NCI-H2227 treated with DMSO at 0.1 percent for 48 hours (cell line): Measurements from ENCODE around the gene ERP44.
"Not testable (repeated sequence)": the region's sequence is repeated elsewhere in the genome, so short reads cannot be mapped to it uniquely, and the experiment has no call there.

ENCODE experiments used
- DNase-seq: peaks from one replicate; lab custom pipeline; 2025; lab: John Stamatoyannopoulos, UW

ERP44 gene

DNA sequence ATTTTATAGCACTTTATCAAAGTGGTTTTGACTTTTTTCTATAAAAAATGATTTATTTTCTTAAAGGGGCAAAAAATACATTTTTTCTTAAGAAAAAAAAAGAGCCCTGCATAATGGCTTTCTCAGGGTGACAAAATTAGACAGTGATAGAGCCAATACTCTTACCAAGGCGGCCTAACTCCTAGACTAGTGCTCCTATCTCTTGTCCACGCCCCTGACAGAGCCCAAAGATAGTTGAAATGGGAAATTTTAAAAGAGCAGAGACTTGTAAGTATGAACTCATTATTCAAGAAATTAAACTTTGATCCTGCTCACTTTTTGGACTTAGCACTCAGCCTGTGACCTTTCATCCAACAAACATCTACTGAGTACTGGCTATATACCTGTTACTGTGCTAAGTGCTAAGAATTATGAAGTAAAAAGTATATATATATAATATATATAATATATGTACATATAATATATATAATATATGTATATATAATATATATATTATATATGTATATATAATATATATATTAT, 1.4 kb upstream of the ERP44 start:
- DNase-seq, result no peak

- DNase-seq, result peak; percentile 16
Observed at GRCh38 chr9:100099722-100100042, 882 bp upstream of the ERP44 start.

DNA sequence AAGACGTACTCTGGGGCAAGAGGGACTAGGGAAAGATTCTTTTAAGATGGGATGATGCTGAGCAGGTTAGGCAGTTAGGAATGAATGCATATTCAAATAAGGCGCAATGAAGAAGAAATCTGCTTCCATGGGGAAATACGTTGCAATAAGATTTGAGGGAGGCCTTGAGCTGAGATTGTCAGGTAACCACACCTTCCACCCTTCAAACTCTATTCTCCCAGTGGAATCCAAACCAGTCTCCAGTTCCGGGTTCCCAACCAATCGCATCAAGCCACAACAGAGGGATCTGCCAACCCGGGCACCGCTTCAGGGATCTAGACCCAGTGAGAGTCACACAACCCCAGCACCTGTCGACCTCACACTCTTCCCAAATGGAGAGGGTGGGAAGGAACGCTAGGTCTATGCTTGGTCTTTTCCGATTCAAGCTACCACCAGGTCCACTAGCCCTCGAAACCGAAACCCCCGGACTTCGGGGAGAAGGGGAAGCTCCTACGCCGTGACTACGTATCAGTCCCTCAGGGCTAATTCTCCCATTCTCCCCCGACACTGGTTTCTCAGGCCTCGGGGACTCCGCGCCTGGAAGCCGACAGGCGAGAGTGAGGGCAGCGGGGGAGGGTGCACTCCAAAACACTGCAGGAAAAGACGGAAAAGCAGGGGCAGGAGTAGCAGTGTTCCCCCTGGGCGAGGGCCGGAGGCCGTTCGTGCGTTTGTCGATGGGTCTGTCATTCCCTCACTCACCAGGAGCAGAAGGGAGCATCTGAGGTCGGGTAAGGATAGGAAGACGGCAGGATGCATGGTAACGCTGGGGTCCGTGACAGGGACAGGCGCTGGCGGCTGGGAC, 534 bp downstream of the ERP44 start:
- peak; percentile 56 for DNase-seq

- no peak for DNase-seq
Observed at GRCh38 chr9:100096378-100096916, 2.4 kb downstream of the ERP44 start.

DNA sequence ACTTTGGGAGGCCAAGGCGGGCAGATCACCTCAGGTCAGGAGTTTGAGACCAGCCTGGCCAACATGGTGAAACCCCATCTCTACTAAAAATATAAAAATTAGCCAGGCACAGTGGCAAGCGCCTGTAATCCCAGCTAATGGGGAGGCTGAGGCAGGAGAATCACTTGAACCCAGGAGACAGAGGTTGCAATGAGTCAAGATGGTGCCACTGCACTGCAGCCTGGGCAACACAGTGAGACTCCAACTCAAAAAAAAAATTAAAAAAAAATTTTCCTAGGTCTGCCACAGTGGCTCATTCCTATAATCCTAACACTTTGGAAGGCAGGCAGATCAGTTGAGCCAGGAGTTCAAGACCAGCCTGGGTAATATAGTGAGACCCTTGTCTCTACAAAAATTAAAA, 4.4 kb downstream of the ERP44 start:
- not testable (repeated sequence) for DNase-seq

DNA sequence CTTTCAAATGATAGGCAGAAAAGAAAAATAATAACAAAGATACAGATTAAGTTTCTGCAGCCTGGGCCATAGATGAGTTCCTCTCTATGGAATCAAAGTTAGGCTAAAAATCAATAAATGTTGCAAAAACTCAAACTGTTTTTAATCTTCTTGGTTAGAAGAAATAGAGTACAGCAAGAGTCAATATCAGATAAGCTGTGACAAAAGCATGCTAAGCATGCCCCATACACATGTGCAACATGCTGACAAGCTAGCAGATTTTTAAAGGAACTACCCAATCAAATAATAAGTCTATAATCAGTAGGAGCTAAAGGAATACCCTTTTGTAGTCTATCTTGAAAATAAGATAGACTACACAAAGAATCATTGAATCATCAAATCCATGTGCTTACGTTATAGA, 6.7 kb downstream of the ERP44 start:
- no peak for DNase-seq

DNA sequence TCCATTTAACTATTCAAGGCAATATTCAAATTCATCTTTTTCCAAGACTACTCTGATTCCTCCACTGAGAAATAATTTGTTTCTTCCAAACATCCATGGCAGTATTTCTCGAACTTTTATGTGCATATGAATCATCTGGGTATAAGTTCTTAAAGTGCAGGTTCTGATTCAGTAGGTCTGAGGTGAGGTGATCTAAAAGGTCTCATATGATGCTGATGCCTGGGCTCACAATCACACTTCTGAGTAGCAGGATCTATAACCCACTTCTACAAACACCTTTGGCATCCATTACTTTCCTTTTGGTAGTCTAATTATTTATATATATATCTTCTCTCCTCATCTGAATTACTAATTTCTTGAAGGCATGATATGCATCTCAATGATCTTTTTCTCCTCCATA, 7.2 kb downstream of the ERP44 start:
- DNase-seq, result no peak

DNA sequence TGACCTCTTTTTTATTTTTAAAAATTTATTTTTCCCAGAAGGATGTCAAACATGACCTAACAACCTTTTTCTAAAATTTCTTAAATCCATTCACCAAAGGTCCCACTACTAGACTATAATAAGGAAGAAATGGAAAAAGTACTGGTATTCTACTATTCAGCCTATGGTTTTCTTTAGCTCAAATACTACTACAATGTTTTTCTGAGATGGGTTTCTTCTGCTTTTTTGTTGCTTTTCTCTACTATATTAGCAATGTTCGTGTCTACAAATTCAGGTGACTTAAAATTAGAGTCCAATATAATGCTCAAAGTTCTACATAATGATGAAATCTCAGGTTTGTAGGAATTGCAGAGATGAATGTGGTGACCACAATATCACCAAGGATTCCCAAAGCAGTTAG, 7.9 kb downstream of the ERP44 start:
- DNase-seq, result no peak

GRCh38 chr9:100088202-100088601, 10.6 kb downstream of the ERP44 start:
- DNase-seq, result no peak

GRCh38 chr9:100087218-100087617, 11.6 kb downstream of the ERP44 start:
- DNase-seq, result no peak

DNA sequence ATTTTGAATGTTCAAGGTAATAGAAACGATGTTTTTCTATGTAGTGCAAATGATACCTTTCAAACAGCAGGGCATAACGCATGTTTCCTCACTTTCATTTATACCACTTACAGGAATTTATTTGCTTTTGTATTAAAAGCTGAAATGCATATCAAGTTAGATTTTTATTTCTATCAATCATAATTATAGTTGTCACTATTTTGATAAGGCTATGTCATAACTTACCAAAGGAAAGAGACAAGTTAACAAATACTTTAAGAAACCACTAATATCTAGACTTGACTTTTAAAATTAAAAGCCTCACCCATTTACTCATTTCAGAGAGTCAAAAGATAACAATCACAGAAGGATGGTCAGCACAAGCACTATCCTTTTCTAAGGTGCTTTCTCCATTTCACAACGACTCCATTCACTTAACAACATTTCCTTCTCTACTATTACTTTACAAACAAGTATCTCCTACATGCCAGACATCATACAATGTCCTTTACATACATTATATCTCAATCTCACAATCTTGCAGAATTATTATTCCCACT, 12.6 kb downstream of the ERP44 start:
- no peak for DNase-seq

GRCh38 chr9:100084734-100085133, 14.1 kb downstream of the ERP44 start:
- no peak for DNase-seq

DNA sequence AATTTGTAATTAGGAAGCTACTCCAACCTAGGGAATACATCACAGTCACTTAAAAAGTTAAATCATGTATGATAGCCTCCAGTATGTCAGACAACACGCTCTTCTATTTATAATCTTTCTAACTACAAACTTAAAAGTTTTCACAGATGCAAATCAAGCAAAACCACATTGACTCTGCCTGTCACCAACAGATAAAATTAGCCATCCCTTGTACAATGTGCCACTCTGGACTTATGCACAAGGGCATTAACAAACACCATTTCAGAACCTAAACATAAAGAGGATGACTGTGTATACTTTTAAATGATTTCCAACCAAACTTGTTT, 14.7 kb downstream of the ERP44 start:
- no peak for DNase-seq

GRCh38 chr9:100083448-100084127, 15.2 kb downstream of the ERP44 start:
- no peak for DNase-seq

- no peak for DNase-seq
Observed at GRCh38 chr9:100082782-100083181, 16.0 kb downstream of the ERP44 start.

DNA sequence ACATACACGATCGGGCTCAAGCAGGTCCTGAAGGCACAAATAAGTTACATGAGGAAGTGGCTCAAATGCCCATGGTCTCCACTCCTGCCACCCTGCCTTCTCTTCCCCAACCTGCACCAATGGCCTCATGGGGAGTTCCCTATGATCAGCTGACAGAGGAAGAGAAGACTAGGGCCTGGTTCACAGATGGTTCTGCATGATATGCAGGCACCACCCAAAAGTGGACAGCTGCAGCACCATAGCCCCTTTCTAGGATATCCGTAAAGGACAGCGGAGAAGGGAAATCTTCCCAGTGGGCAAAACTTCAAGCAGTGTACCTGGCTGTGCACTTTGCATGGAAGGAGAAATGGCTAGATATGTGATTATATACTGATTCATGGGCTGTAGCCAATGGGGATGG, 22.5 kb downstream of the ERP44 start:
- DNase-seq, result not testable (repeated sequence)

DNA sequence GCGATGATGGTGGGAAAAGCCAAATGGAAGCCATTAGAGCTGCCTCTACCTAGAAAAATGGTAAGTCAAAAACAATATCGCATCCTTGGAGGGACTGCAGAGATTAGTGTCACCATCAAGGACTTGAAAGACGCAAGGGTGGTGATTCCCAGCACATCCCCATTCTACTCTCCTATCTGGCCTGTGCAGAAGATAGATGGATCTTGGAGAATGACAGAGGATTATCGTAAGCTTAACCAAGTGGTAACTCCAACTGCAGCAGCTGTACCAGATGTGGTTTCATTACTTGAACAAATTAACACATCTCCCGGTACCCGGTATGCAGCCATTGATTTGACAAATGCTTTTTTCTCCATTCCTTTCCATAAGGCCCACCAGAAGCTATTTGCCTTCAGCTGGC, 23.8 kb downstream of the ERP44 start:
- no peak for DNase-seq

- no peak for DNase-seq
Observed at GRCh38 chr9:100074093-100074492, 24.7 kb downstream of the ERP44 start.

- DNase-seq, result no peak
Observed at GRCh38 chr9:100072805-100073204, 26.0 kb downstream of the ERP44 start.

DNA sequence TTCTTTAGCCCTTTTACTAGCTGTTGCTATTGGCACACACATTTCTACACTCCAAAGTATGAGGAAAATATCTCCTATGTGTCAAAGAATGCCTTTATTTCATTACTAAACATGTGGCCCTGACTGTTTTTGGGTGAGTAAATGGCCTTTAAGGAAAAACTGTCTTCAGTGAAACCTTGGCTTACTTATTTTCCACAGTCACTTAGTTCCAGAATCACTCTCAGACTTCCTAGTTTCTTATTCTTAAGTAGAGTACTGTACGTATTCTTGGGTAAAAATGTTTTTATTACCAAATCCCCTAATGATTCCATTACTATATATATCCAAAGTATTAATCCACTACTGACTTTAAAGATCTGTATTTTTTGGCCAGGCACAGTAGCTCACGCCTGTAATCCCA, 27.5 kb downstream of the ERP44 start:
- DNase-seq, result no peak

DNA sequence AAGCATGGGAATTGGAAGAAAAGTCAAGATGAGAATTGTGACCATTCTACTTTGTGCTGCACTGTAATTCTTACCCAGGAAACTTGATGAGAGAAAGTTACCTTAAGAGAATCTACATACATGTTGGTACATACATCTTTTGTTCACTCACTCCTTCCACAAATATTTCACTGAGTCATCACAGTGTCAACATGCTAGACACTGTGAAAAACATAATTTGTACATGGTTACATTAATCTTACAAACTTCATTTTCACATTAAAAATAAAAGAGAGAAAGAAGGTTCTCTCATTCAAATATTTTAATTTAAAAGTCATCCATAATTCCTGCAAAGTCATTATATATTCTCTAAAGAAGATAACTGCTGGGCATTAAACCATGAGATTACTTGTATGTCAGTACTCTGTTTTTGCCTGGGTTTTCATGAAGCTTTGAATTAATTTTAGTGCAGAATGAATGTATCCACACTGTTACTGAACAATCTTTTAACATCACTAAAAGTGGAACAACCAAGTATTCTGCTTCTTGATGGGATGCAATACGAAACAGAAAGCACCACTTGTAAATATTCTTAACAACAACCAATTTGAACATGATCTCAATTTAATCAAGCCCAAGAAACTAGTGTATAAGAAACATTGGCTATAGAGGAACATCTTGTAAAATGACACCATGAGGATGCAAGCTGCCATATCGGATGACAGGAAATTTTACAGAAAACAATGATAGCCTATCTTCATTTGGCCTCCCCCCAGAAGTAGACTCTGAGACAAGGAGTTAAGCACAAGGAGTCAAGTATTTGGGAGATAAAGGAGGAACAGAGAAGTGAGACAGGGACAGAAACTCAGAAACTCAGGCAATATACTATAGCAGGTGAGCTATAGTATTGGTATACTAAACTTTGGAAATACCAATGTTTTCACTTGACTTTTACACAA, 28.4 kb downstream of the ERP44 start:
- DNase-seq, result no peak

- not testable (repeated sequence) for DNase-seq
Observed at GRCh38 chr9:100069068-100069467, 29.7 kb downstream of the ERP44 start.
